GM21526 (cell line): Measurements from ENCODE around the gene ADCY2.

Source experiments
- ATAC-seq: cut with Tn5 transposase; IDR thresholded peaks from one replicate; pipeline ENCODE4 v1.9.1; 2021; ENCODE audit warnings: moderate library complexity; ENCODE audit not compliant: unreplicated experiment, low FRiP score

ADCY2 gene

GRCh38 chr5:7577381-7577780 is 181.4 kb downstream of the ADCY2 start:
- ATAC-seq, result no peak

DNA sequence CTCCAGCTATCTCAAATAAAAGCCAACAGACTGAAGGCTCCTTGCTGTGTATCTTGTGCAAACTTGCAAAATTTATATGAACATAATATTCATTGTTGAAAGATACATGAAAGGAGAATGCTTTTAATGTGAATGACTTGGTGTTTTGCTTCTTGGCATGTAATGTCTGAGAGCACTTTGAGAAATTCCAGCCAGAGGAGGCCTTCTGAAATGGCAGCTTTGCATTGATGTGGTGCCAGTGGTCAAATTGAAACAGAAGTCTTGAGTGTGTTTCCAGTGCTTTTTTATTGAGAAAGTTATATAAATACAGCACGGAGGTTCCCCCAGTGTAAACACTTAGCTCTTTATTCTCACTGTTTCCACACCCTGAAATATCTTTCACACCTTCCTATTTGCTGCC is 182.1 kb downstream of the ADCY2 start:
- no peak for ATAC-seq

- ATAC-seq, result no peak
Observed at GRCh38 chr5:7584749-7585148, 188.8 kb downstream of the ADCY2 start.

DNA sequence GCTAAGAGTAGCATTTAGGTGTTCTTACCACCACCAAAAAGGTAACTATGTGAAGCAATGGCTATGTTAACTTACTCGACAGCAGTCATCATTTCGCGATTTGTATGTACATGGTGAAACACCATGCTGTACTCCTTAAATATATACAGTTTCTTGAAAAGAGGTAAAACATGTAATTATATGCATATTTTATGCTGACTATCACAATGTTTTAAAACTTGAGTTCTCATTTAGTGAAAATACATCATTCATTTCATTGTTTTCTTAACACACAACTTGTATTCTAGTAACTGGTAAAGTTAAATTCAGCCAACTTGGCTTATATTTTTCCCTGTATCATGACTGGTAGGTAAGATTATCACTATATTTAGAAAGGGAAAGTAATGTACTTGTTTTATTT is 189.9 kb downstream of the ADCY2 start:
- ATAC-seq, result no peak

- no peak for ATAC-seq
Observed at GRCh38 chr5:7586480-7586879, 190.5 kb downstream of the ADCY2 start.

- no peak for ATAC-seq
Observed at GRCh38 chr5:7589800-7590199, 193.9 kb downstream of the ADCY2 start.

- ATAC-seq, result no peak
Observed at GRCh38 chr5:7592910-7593309, 197.0 kb downstream of the ADCY2 start.

DNA sequence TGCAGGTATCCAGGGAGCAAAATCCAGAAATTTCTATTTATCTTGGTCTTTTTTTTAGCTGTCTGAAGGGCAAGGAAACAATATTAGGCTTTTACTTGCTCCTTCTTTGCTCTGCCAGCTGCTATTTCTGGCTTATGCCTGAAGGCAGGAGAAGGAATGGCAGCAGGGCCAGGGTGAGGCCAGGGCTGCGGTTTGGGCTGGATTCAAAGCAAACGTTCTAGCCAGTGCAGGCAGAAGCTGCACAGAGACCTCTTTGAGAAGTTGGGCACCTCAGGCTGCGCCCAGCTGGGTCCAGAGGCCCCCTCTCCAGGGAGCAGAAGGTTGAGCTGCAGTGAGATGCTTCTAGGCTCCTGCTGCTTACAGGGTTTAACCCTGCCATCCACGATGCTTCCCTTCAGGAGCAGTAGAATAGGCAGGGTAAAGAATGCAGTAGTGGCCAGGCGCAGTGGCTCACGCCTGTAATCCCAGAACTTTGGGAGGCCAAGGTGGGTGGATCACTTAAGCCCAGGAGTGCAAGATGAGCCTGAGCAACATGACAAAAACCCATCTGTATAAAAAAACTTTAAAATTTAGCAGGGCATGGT is 201.2 kb downstream of the ADCY2 start:
- no peak for ATAC-seq

GRCh38 chr5:7606840-7607465 is 211.0 kb downstream of the ADCY2 start:
- no peak for ATAC-seq

DNA sequence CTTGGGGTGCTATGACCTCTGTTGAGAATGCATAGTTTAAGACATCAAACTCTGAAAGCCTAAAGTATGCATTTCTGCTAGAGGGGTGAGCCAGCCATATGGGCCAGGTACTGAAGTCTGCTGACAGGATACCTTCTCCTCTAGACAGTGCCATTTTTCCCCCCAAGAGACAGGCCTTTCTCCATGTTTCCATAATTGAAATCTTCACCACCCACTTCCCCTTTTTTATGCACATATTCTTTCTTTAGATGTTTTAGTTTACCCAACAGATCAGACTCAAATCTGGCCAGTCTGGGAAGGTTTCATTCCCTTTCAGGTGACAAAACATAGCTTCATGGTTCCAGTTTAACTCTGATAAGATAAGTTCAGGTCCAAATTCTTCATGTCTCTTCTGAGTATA is 212.8 kb downstream of the ADCY2 start:
- no peak for ATAC-seq

DNA sequence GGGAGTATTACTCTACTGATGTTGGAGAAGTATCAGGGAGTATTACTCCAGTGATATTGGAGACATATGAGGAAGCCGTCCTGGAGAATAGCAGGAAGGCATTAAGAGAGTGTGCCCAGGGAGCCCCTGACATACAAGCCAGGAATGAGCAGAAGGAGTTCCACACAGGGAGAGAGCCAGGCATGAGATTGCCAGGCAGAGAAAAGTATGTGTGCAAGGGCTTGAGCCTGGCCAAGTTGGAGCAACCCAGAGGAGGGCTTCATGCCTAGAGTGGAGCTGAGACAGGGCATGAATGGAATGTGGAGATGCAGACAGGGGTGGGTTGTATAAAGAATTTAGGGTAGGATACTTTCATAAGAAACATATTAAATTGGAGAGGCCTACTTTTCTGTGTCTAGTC is 213.8 kb downstream of the ADCY2 start:
- ATAC-seq, result no peak

GRCh38 chr5:7610531-7611177 is 214.7 kb downstream of the ADCY2 start:
- ATAC-seq, result no peak

DNA sequence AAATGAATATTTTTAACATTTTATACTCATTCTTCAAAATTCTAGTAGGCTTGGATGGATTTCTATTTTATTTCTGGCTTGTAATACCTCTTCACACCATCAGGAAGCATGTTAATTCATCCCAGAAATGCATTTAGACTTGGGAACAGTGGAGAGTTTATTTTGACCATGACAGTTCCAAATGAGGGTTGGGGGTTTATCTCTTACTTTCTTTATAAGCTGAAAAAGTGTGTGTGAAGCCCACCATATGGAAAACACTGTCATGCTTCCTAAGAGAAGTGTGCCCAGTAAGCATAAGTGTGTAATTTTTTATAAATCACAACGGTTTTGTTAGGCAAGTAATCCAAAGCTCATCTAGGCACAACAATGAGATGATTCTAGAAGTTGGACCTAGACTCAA is 215.6 kb downstream of the ADCY2 start:
- no peak for ATAC-seq

DNA sequence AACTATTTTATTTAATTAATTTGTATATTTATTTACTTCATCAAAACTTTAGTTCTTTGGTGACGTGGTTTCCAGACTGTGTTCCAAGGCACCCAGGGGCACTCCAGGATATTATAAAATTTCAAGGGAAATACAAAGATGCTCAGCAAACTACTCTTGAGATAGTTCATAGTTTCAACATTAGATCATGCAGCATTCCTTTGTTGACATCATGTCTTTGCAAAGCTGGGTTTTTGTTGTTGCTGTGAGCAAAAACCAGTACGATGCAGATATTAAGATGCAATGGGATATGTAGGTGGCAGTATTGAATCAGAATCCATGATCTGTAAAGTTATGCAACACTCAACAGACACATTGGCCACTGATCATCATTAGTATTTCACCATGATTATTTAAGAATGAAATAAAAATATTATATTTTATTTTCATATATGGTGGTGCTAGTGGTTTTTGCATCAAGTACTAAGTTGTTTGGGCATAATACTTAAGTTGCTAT is 219.7 kb downstream of the ADCY2 start:
- no peak for ATAC-seq

- no peak for ATAC-seq
Observed at GRCh38 chr5:7616897-7617296, 221.0 kb downstream of the ADCY2 start.

DNA sequence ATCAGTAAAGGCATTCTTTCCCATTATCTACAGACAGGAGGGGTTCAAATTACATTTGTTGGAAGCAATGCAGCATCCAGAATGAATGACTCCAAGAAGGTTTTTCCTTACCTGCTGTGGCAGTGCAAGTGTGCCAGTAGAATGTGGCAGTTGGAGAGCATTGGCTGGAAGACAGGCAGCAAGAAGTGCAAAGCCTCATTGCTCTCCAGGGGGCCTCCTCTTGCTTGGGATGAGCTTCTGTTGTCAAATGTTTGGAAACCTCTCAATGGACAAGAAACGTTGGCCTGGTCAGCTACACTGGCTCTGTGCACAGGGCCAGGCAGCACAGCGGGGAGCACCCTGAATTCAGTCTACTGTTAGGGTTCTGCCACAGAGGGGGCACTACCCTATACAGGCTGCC is 226.6 kb downstream of the ADCY2 start:
- ATAC-seq, result no peak

DNA sequence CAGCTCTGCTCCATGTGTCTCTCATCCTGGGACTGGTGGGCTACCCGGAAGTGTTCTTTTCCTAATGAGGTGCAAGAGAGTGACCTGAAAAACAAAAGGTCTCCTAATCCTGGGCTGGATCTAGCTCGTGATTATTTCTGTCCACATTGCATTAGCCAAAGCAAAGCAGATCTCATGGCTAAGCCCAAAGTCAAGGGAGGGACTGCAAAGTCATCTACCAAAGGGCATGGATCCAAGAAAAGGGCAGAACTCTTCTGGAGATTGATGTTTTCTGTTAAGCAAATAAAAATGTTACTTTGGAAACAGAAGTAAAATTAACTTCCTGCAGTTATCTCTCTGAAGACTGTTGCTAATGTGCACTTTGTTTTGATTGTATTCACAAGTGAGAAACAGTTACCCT is 229.8 kb downstream of the ADCY2 start:
- ATAC-seq, result no peak

GRCh38 chr5:7628248-7628647 is 232.3 kb downstream of the ADCY2 start:
- ATAC-seq, result no peak

GRCh38 chr5:7628820-7629219 is 232.9 kb downstream of the ADCY2 start:
- no peak for ATAC-seq

GRCh38 chr5:7629561-7629960 is 233.6 kb downstream of the ADCY2 start:
- ATAC-seq, result no peak

DNA sequence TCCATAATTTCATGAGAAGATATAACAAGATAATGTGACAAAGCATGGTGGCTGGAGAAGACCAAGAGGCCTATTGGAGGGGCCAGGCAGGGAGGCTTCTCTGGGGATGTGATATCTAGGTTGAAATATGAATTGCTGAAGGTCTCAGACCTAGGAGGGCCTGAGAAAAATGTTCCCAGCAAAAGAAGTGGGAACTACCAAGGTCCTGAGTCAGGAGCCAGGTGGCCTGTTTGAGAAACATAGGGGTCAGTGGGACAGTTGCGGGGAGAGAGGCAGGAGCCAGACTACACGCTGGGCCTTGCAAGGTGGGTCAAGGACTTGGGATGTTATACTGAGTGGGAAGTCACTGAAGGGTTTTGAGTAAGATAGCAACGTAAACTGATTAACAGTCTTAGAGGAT is 238.9 kb downstream of the ADCY2 start:
- no peak for ATAC-seq

DNA sequence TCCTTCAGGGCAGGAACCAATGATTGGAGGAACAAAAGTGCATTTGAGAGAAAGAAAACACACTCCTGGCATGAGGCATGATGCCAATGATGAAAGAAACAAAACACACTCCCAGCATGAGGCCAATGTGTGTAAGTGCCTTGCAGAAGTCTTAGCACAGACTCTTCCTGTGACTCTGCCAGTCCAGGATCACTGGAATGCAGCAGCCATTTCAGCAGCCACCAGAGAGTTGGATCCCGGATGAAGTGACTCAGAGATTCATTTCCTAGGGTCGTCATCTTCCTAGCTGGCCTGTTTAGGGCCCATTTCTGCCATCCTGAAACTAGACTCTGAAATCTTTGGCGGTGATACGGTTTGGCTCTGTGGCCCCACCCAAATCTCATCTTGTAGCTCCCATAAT is 242.5 kb downstream of the ADCY2 start:
- no peak for ATAC-seq
